ENCODE measurements around the gene XRCC3. TPM values are rescaled to one million over a fixed set of nuclear protein-coding genes. Genes with fewer than 3 reads are reported as not detected.

The XRCC3 gene
- total RNA-seq, 1 experiment from 2014 or later, result 31.5 TPM

GRCh38 chr14:103731916-103732867 is 16.9 kb upstream of the XRCC3 start:
- no peaks in the 10 kb centered on the region; the same call in 1 of the 2 replicates for H3K36me3 ChIP-seq
- H3K9me3 ChIP-seq, result no peaks in the 10 kb centered on the region
- DNase-seq, result no peak

GRCh38 chr14:103731481-103731880 is 16.2 kb upstream of the XRCC3 start:
- no peak for DNase-seq
- H3K36me3 ChIP-seq, result no peaks in the 10 kb centered on the region; the same call in 1 of the 2 replicates

More at GRCh38 chr14:103731916-103732867, 16.9 kb upstream of the XRCC3 start:
- Histone ChIP-seq H3K4me3 (no peak overlapping the region), H3K27me3 (no peaks in the 10 kb centered on the region)

GRCh38 chr14:103730490-103731035 is 15.3 kb upstream of the XRCC3 start:
- no peaks in the 10 kb centered on the region; the same call in 1 of the 2 replicates for H3K36me3 ChIP-seq
- H3K9me3 ChIP-seq, result no peaks in the 10 kb centered on the region
- no peak for DNase-seq
- no peak overlapping the region for H3K4me3 ChIP-seq
- no peaks in the 10 kb centered on the region for H3K27me3 ChIP-seq

More at GRCh38 chr14:103731481-103731880, 16.2 kb upstream of the XRCC3 start:
- Histone ChIP-seq H3K9me3 (no peaks in the 10 kb centered on the region), H3K4me3 (no peak overlapping the region), H3K27me3 (no peaks in the 10 kb centered on the region)

- Histone ChIP-seq H3K27me3 (no peaks in the 10 kb centered on the region), H3K9me3 (no peaks in the 10 kb centered on the region), H3K4me3 (no peak overlapping the region), H3K36me3 (no peaks in the 10 kb centered on the region; the same call in 1 of the 2 replicates)
- no peak for DNase-seq
These were observed 14.5 kb upstream of the XRCC3 start for GRCh38 chr14:103729496-103730448.

GRCh38 chr14:103728721-103729120 is 13.5 kb upstream of the XRCC3 start:
- H3K36me3 ChIP-seq, result no peaks in the 10 kb centered on the region; the same call in 1 of the 2 replicates
- H3K9me3 ChIP-seq, result no peaks in the 10 kb centered on the region
- no peak overlapping the region for H3K4me3 ChIP-seq
- DNase-seq, result no peak
- no peaks in the 10 kb centered on the region for H3K27me3 ChIP-seq

- H3K27me3 ChIP-seq, result no peaks in the 10 kb centered on the region
- H3K36me3 ChIP-seq, result no peaks in the 10 kb centered on the region; the same call in 1 of the 2 replicates
These were observed 12.9 kb upstream of the XRCC3 start for GRCh38 chr14:103728141-103728540.

GRCh38 chr14:103727313-103727980 is 12.2 kb upstream of the XRCC3 start:
- no peaks in the 10 kb centered on the region for H3K27me3 ChIP-seq
- no peaks in the 10 kb centered on the region; the same call in 1 of the 2 replicates for H3K36me3 ChIP-seq
- no peaks in the 10 kb centered on the region for H3K9me3 ChIP-seq
- no peak for DNase-seq
- H3K4me3 ChIP-seq, result no peak overlapping the region

More at GRCh38 chr14:103728141-103728540, 12.9 kb upstream of the XRCC3 start:
- no peak for DNase-seq
- Histone ChIP-seq H3K4me3 (no peak overlapping the region), H3K9me3 (no peaks in the 10 kb centered on the region)

GRCh38 chr14:103726474-103726873 is 11.2 kb upstream of the XRCC3 start:
- DNase-seq, result no peak
- no peaks in the 10 kb centered on the region for H3K9me3 ChIP-seq
- no peak overlapping the region for H3K4me3 ChIP-seq
- H3K36me3 ChIP-seq, result no peaks in the 10 kb centered on the region; the same call in 1 of the 2 replicates
- no peaks in the 10 kb centered on the region for H3K27me3 ChIP-seq

- no peaks in the 10 kb centered on the region for H3K27me3 ChIP-seq
- H3K36me3 ChIP-seq, result no peaks in the 10 kb centered on the region; the same call in 1 of the 2 replicates
- no peak overlapping the region for H3K4me3 ChIP-seq
- DNase-seq, result no peak
- no peaks in the 10 kb centered on the region for H3K9me3 ChIP-seq
These were observed 10.6 kb upstream of the XRCC3 start for GRCh38 chr14:103725739-103726395.

- no peak overlapping the region for H3K4me3 ChIP-seq
- H3K36me3 ChIP-seq, result no peaks in the 10 kb centered on the region; the same call in 1 of the 2 replicates
- no peak for DNase-seq
- no peaks in the 10 kb centered on the region for H3K27me3 ChIP-seq
- H3K9me3 ChIP-seq, result no peaks in the 10 kb centered on the region
These were observed 9.9 kb upstream of the XRCC3 start for GRCh38 chr14:103725001-103725682.

GRCh38 chr14:103724116-103724515 is 8.9 kb upstream of the XRCC3 start:
- H3K9me3 ChIP-seq, result no peaks in the 10 kb centered on the region
- no peaks in the 10 kb centered on the region for H3K27me3 ChIP-seq
- H3K36me3 ChIP-seq, result no peaks in the 10 kb centered on the region; the same call in 1 of the 2 replicates
- no peak for DNase-seq
- no peak overlapping the region for H3K4me3 ChIP-seq

GRCh38 chr14:103723748-103724081 is 8.5 kb upstream of the XRCC3 start:
- no peaks in the 10 kb centered on the region; the same call in 1 of the 2 replicates for H3K36me3 ChIP-seq
- no peak for DNase-seq
- H3K27me3 ChIP-seq, result no peaks in the 10 kb centered on the region
- no peaks in the 10 kb centered on the region for H3K9me3 ChIP-seq
- no peak overlapping the region for H3K4me3 ChIP-seq

- Histone ChIP-seq H3K36me3 (no peaks in the 10 kb centered on the region), H3K27me3 (no peaks in the 10 kb centered on the region), H3K4me3 (no peak overlapping the region), H3K9me3 (no peaks in the 10 kb centered on the region)
- DNase-seq, result no peak
These were observed 6.3 kb upstream of the XRCC3 start for GRCh38 chr14:103721334-103722120.

GRCh38 chr14:103719751-103720150 is 4.5 kb upstream of the XRCC3 start:
- Histone ChIP-seq H3K27me3 (no peaks in the 10 kb centered on the region), H3K9me3 (no peaks in the 10 kb centered on the region), H3K36me3 (no peaks in the 10 kb centered on the region), H3K4me3 (no peak overlapping the region)
- no peak for DNase-seq
